Mammary epithelial cell (primary cell): ENCODE results near the gene FBXL7.

Source experiments
- EZH2 ChIP-seq: IDR thresholded peaks from 2 replicates; pipeline ENCODE4 v1.6.1; 2012; ENCODE audit warnings: low read length, inconsistent platforms, borderline replicate concordance
- TF ChIP-seq, protein P1 (sequence below), 2 donors: IDR thresholded peaks in 1 of 2; conservative IDR thresholded peaks in 1 of 2; 2 replicates each; pipeline ENCODE4 v1.5.1; 2011 to 2012; ENCODE audit warnings: inconsistent platforms in 2 of 2, low read length in 2 of 2, mild to moderate bottlenecking in 2 of 2, control low read depth in 1 of 2, low read depth in 1 of 2; ENCODE audit not compliant: insufficient read depth in 1 of 2; ENCODE audit errors: extremely low read depth in 1 of 2

GRCh38 chr5:15746833-15747232 is 246.9 kb downstream of the FBXL7 start:
- TF ChIP-seq, protein P1, sequence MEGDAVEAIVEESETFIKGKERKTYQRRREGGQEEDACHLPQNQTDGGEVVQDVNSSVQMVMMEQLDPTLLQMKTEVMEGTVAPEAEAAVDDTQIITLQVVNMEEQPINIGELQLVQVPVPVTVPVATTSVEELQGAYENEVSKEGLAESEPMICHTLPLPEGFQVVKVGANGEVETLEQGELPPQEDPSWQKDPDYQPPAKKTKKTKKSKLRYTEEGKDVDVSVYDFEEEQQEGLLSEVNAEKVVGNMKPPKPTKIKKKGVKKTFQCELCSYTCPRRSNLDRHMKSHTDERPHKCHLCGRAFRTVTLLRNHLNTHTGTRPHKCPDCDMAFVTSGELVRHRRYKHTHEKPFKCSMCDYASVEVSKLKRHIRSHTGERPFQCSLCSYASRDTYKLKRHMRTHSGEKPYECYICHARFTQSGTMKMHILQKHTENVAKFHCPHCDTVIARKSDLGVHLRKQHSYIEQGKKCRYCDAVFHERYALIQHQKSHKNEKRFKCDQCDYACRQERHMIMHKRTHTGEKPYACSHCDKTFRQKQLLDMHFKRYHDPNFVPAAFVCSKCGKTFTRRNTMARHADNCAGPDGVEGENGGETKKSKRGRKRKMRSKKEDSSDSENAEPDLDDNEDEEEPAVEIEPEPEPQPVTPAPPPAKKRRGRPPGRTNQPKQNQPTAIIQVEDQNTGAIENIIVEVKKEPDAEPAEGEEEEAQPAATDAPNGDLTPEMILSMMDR (conservative IDR thresholded peaks at IDR 0.05 in 1 of 2, IDR thresholded peaks at IDR 0.05 in 1 of 2; ENCODE audit: extremely low read depth in 1 of 2, insufficient read depth in 1 of 2, low read depth in 1 of 2, low read length in 2 of 2) = no peak
- TF ChIP-seq EZH2 = no peak
